Measurements from ENCODE around the gene LRBA.

Gene LRBA

GRCh38 chr4:150265806-150266205, 749.3 kb downstream of the LRBA start:
- Histone ChIP-seq H3K27ac (no peak overlapping the region), H3K4me3 (no peak overlapping the region)
- no peak for TF ChIP-seq CTCF (IDR thresholded peaks at IDR 0.05)
- DNase-seq (ENCODE audit: low spot score) = no peak

- no peak for TF ChIP-seq CTCF (IDR thresholded peaks at IDR 0.05)
- Histone ChIP-seq H3K4me3 (no peak overlapping the region), H3K27ac (no peak overlapping the region)
- DNase-seq (ENCODE audit: low spot score) = no peak
These were observed 750.4 kb downstream of the LRBA start for GRCh38 chr4:150264595-150265161.

- DNase-seq (ENCODE audit: low spot score) = no peak
- TF ChIP-seq CTCF (IDR thresholded peaks at IDR 0.05) = no peak
- Histone ChIP-seq H3K4me3 (no peak overlapping the region), H3K27ac (no peak overlapping the region)
These were observed 752.5 kb downstream of the LRBA start for GRCh38 chr4:150262611-150263010.

GRCh38 chr4:150261571-150261970, 753.5 kb downstream of the LRBA start:
- DNase-seq (ENCODE audit: low spot score) = no peak
- Histone ChIP-seq H3K4me3 (no peak overlapping the region), H3K27ac (no peak overlapping the region)
- no peak for TF ChIP-seq CTCF (IDR thresholded peaks at IDR 0.05)

- Histone ChIP-seq H3K27ac (no peak overlapping the region), H3K4me3 (no peak overlapping the region)
- TF ChIP-seq CTCF (IDR thresholded peaks at IDR 0.05) = no peak
- no peak for DNase-seq (ENCODE audit: low spot score)
These were observed 755.1 kb downstream of the LRBA start for GRCh38 chr4:150259861-150260567.

- no peak overlapping the region for H3K27ac ChIP-seq
- no peak for TF ChIP-seq CTCF (IDR thresholded peaks at IDR 0.05)
- no peak for DNase-seq (ENCODE audit: low spot score)
- H3K4me3 ChIP-seq = no peak overlapping the region
These were observed 756.5 kb downstream of the LRBA start for GRCh38 chr4:150258569-150258968.
